ENCODE data around the gene ACSL6.

Gene ACSL6

DNA sequence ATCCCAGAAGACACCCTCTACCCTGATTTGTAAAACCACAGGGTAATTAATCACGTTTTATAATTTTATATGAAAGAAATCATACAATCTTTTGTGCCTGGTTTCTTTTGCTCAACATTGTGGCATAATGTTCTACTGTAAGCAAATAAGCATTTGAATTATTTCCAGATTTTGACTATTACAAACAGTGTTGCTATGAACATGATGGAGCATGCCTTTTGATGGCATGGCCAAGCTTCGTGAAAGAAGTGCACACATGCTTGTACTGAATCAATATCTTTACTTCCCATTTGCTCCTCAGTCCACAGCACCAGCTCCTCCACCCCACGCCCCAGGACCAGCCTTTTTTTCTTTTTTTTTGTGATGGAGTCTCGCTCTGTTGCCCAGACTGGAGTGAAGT lies 29.9 kb downstream of the ACSL6 start:
- Histone ChIP-seq H3K36me3 (ENCODE audit: control insufficient read depth in 2 of 2, insufficient read depth in 1 of 2, low read length in 2 of 2) (no peaks in the 10 kb centered on the region), H3K27ac (ENCODE audit: extremely low read depth, low read depth, low read length) (no peak overlapping the region), H3K4me1 (ENCODE audit: control insufficient read depth, insufficient read depth, low read length) (no peaks in the 10 kb centered on the region), H3K9me3 (ENCODE audit: control insufficient read depth, insufficient read depth, low read depth, low read length) (no peaks in the 10 kb centered on the region), H3K4me3 (ENCODE audit: low read depth, low read length) (no peak overlapping the region)
- CTCF ChIA-PET, result interaction anchor here (1.0 kb wide), 1 partner anchor 15 kb away, joined by 3 read pairs; no protein-coding TSS in a partner anchor
- TF ChIP-seq ZFP41 (tag by site-specific recombination; IDR thresholded peaks at IDR 0.05; ENCODE audit: borderline replicate concordance), result no peak
- TF ChIP-seq, protein P1, sequence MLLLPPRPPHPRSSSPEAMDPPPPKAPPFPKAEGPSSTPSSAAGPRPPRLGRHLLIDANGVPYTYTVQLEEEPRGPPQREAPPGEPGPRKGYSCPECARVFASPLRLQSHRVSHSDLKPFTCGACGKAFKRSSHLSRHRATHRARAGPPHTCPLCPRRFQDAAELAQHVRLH (tag by site-specific recombination; IDR thresholded peaks at IDR 0.05), result no peak
- no peak for TF ChIP-seq SP7 (tag by site-specific recombination; IDR thresholded peaks at IDR 0.05)
- no peak for TF ChIP-seq ZNF658 (tag by site-specific recombination; IDR thresholded peaks at IDR 0.05)
- no peak for TF ChIP-seq ZNF747 (tag by site-specific recombination; IDR thresholded peaks at IDR 0.05)
- no peak for TF ChIP-seq ZNF404 (tag by site-specific recombination; IDR thresholded peaks at IDR 0.05)
- no peak for TF ChIP-seq ZNF114 (tag by site-specific recombination; IDR thresholded peaks at IDR 0.05)
- TF ChIP-seq ZNF560 (tag by site-specific recombination; IDR thresholded peaks at IDR 0.05; ENCODE audit: borderline replicate concordance), result no peak
- TF ChIP-seq ZFP3 (tag by site-specific recombination; IDR thresholded peaks at IDR 0.05; ENCODE audit: low read depth), result no peak
- TF ChIP-seq ZNF623 (tag by site-specific recombination; IDR thresholded peaks at IDR 0.05), result no peak
- no peak for TF ChIP-seq ZNF391 (tag by site-specific recombination; IDR thresholded peaks at IDR 0.05; ENCODE audit: borderline replicate concordance, low read depth)
- no peak for TF ChIP-seq ZNF24 (tag by site-specific recombination; IDR thresholded peaks at IDR 0.05)
- POLR2A ChIA-PET, result interaction anchor here (0.6 to 0.7 kb wide), 2 partner anchors 39 to 185 kb away, joined by 3 to 6 read pairs; no protein-coding TSS in a partner anchor

DNA sequence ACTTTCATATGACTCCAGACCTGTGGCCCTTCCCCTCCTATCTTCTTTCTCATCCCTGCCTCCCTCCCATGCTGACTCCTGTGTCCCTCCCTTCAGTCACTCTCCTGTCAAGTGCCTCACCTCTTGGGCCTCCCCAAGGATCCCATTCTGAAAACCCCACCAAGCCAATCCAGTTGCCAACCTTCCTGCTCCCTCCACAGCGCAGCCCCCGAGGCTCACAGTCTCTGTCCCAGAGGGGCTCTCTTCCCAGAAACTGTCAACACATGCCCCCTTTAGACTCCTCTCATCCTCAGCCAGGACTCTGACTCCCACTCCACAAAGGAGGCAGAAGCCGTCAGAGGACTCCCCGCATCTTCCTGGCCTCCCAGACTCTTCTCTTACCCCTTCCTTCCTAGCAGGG lies 30.8 kb downstream of the ACSL6 start:
- POLR2A ChIA-PET, result interaction anchor here (0.7 kb wide), 1 partner anchor 101 kb away, joined by 7 read pairs; no protein-coding TSS in a partner anchor
- Histone ChIP-seq H3K27ac (ENCODE audit: extremely low read depth, low read depth, low read length) (no peak overlapping the region), H3K4me3 (ENCODE audit: low read depth, low read length) (no peak overlapping the region), H3K4me1 (ENCODE audit: control insufficient read depth, insufficient read depth, low read length) (no peaks in the 10 kb centered on the region), H3K9me3 (ENCODE audit: control insufficient read depth, insufficient read depth, low read depth, low read length) (no peaks in the 10 kb centered on the region), H3K36me3 (ENCODE audit: control insufficient read depth in 2 of 2, insufficient read depth in 1 of 2, low read length in 2 of 2) (no peaks in the 10 kb centered on the region)
- CTCF ChIA-PET, result interaction anchor here (1.0 kb wide), 1 partner anchor 16 kb away, joined by 3 read pairs; no protein-coding TSS in a partner anchor
- TF ChIP-seq REPIN1 (tag by site-specific recombination; IDR thresholded peaks at IDR 0.05; ENCODE audit: low read depth) (no peak), WT1 (tag by site-specific recombination; IDR thresholded peaks at IDR 0.05) (no peak), ZNF596 (tag by site-specific recombination; IDR thresholded peaks at IDR 0.05) (no peak), ZSCAN23 (tag by site-specific recombination; IDR thresholded peaks at IDR 0.05) (no peak), ZNF777 (tag by site-specific recombination; IDR thresholded peaks at IDR 0.05; ENCODE audit: borderline replicate concordance) (no peak), ZNF544 (tag by site-specific recombination; IDR thresholded peaks at IDR 0.05) (no peak), ZNF555 (tag by site-specific recombination; conservative IDR thresholded peaks at IDR 0.05) (no peak), ZNF624 (tag by site-specific recombination; IDR thresholded peaks at IDR 0.05) (no peak)
- TF ChIP-seq, protein P1 (tag by site-specific recombination; IDR thresholded peaks at IDR 0.05), result no peak
- TF ChIP-seq, protein P2, sequence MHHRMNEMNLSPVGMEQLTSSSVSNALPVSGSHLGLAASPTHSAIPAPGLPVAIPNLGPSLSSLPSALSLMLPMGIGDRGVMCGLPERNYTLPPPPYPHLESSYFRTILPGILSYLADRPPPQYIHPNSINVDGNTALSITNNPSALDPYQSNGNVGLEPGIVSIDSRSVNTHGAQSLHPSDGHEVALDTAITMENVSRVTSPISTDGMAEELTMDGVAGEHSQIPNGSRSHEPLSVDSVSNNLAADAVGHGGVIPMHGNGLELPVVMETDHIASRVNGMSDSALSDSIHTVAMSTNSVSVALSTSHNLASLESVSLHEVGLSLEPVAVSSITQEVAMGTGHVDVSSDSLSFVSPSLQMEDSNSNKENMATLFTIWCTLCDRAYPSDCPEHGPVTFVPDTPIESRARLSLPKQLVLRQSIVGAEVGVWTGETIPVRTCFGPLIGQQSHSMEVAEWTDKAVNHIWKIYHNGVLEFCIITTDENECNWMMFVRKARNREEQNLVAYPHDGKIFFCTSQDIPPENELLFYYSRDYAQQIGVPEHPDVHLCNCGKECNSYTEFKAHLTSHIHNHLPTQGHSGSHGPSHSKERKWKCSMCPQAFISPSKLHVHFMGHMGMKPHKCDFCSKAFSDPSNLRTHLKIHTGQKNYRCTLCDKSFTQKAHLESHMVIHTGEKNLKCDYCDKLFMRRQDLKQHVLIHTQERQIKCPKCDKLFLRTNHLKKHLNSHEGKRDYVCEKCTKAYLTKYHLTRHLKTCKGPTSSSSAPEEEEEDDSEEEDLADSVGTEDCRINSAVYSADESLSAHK (tag by site-specific recombination; IDR thresholded peaks at IDR 0.05), result no peak

Measured in HEK293 (cell line).